Left ventricle myocardium inferior (tissue), 1 donor: ENCODE data around the gene KCNQ1. TPM values are rescaled to one million over a fixed set of nuclear protein-coding genes. Genes with fewer than 3 reads are reported as not detected.

Experiments
- DNase-seq: peaks from one replicate; pipeline ENCODE4 v3.0.0-alpha.2; 2020
- H3K27ac ChIP-seq: fragments of 200-600 bp; replicated peaks from 2 replicates; pipeline ENCODE4 v1.8.0; 2021
- H3K27me3 ChIP-seq: fragments of 200-600 bp; 2 replicates; pipeline ENCODE4 v1.8.0; 2021; ENCODE audit warnings: low read depth
- H3K36me3 ChIP-seq: fragments of 200-600 bp; 2 replicates; pipeline ENCODE4 v1.8.0; 2021
- H3K4me1 ChIP-seq: fragments of 200-600 bp; 2 replicates; pipeline ENCODE4 v1.8.0; 2021
- H3K4me3 ChIP-seq: fragments of 200-600 bp; 2 replicates; pipeline ENCODE4 v1.8.0; 2021; ENCODE audit warnings: mild to moderate bottlenecking, moderate library complexity
- H3K9me3 ChIP-seq: fragments of 200-600 bp; replicated peaks from 2 replicates; pipeline ENCODE4 v1.8.0; 2021
- CTCF ChIP-seq: fragments of 200-600 bp; IDR thresholded peaks from 2 replicates; pipeline ENCODE4 v1.8.0; 2021; ENCODE audit warnings: antibody characterized with exemption, mild to moderate bottlenecking, borderline replicate concordance
- intact Hi-C: fragments of 100-400 bp; cut with micrococcal nuclease; formaldehyde crosslinking; loops from one replicate; pipeline ENCODE4 v1.11.0; 2022
- total RNA-seq: library from RNA; stranded (reverse); fragmentation: NEBNext Ultra II Directional; extraction: Animal tissue kit (Norgen Biotek cat#: 25700); gene quantifications from one replicate; pipeline ENCODE4 v1.2.1, GENCODE V29; 2021
- donor health status: DM: no; HTN: yes; CAD: no; lungs with severe emphysema.

KCNQ1 gene
- total RNA-seq, 1 donor from 2014 or later = 41.8 TPM

- H3K4me3 ChIP-seq = no peak overlapping the region
- no peak overlapping the region for H3K27ac ChIP-seq
- TF ChIP-seq CTCF = no peak
- no peaks in the 10 kb centered on the region for H3K36me3 ChIP-seq
- no peaks in the 10 kb centered on the region for H3K27me3 ChIP-seq
- no peak for DNase-seq
- intact Hi-C loops = loop anchor here (2.0 to 10.0 kb wide), 3 partner anchors 357 to 705 kb away; no protein-coding TSS in a partner anchor
- H3K9me3 ChIP-seq = no peaks in the 10 kb centered on the region
- H3K4me1 ChIP-seq = peaks cover 53% of the 10 kb centered on the region
Measured at GRCh38 chr11:2889362-2890273, 444.8 kb downstream of the KCNQ1 start.

GRCh38 chr11:2890466-2891294 lies 445.9 kb downstream of the KCNQ1 start:
- TF ChIP-seq CTCF = no peak
- Histone ChIP-seq H3K27ac (peak overlapping the region; percentile 17), H3K4me3 (peak overlapping the region; percentile 9), H3K27me3 (no peaks in the 10 kb centered on the region), H3K36me3 (no peaks in the 10 kb centered on the region), H3K9me3 (no peaks in the 10 kb centered on the region), H3K4me1 (peaks cover 46% of the 10 kb centered on the region)
- DNase-seq = peak; percentile 75
- intact Hi-C loops = loop anchor here (2.0 to 10.0 kb wide), 2 partner anchors 358 to 706 kb away; no protein-coding TSS in a partner anchor

- no peaks in the 10 kb centered on the region for H3K9me3 ChIP-seq
- H3K27ac ChIP-seq = peak overlapping the region; percentile 72
- intact Hi-C loops = loop anchor here (2.0 to 10.0 kb wide), 2 partner anchors 359 to 707 kb away; no protein-coding TSS in a partner anchor
- no peak for TF ChIP-seq CTCF
- peak; percentile 62 for DNase-seq
- H3K27me3 ChIP-seq = no peaks in the 10 kb centered on the region
- peak overlapping the region; percentile 67 for H3K4me3 ChIP-seq
- peaks cover 41% of the 10 kb centered on the region for H3K4me1 ChIP-seq
- H3K36me3 ChIP-seq = no peaks in the 10 kb centered on the region
Measured at GRCh38 chr11:2891326-2892214, 446.8 kb downstream of the KCNQ1 start.

GRCh38 chr11:2892215-2892966 lies 447.6 kb downstream of the KCNQ1 start:
- TF ChIP-seq CTCF = peak; percentile 91
- Histone ChIP-seq H3K36me3 (no peaks in the 10 kb centered on the region), H3K4me1 (peaks cover 36% of the 10 kb centered on the region), H3K9me3 (no peaks in the 10 kb centered on the region), H3K27me3 (no peaks in the 10 kb centered on the region), H3K27ac (peak overlapping the region; percentile 72), H3K4me3 (peak overlapping the region; percentile 67)
- DNase-seq = peak; percentile 54
- intact Hi-C loops = loop anchor here (10.0 kb wide), 1 partner anchor 708 kb away; no protein-coding TSS in a partner anchor
